HEK293 (cell line): ENCODE measurements around the gene PDE9A.

Source experiments
- CTCF ChIA-PET: fragments of 350-600 bp; formaldehyde crosslinking; extraction: SDS; loops from one replicate; lab custom pipeline; 2021; ENCODE audit warnings: antibody characterized with exemption; lab: Yijun Ruan, JAX
- POLR2A ChIA-PET: fragments of 300-600 bp; formaldehyde crosslinking; extraction: SDS; loops from one replicate; lab custom pipeline; 2020; ENCODE audit warnings: antibody characterized with exemption, inconsistent platforms; lab: Yijun Ruan, JAX
- H3K27ac ChIP-seq: fragments of 200-500 bp; sonication (Bioruptor generic); 2 replicates; pipeline ENCODE4 v1.5.1; 2014; ENCODE audit warnings: low read depth, low read length, control low read depth, inconsistent platforms; ENCODE audit errors: extremely low read depth
- H3K36me3 ChIP-seq, 2 experiments: fragments of 200-500 bp in 1 of 2; sonication (Bioruptor generic) in 1 of 2; 1 replicate in 1 of 2; 2 replicates in 1 of 2; pipeline ENCODE4 v1.5.1; 2014 to 2017; ENCODE audit warnings: inconsistent platforms in 2 of 2, low read length in 2 of 2; ENCODE audit not compliant: control insufficient read depth in 2 of 2, insufficient read depth in 1 of 2
- H3K4me1 ChIP-seq: fragments of 200-500 bp; sonication (Bioruptor generic); 2 replicates; pipeline ENCODE4 v1.5.1; 2014; ENCODE audit warnings: mild to moderate bottlenecking, low read length, inconsistent platforms; ENCODE audit not compliant: control insufficient read depth, insufficient read depth
- H3K4me3 ChIP-seq: 2 replicates; pipeline ENCODE4 v1.5.1; 2011; ENCODE audit warnings: low read depth, mild to moderate bottlenecking, control low read depth, low read length, moderate library complexity
- H3K9me3 ChIP-seq: fragments of 200-500 bp; sonication (Bioruptor generic); 2 replicates; pipeline ENCODE4 v1.5.1; 2014; ENCODE audit warnings: low read depth, low read length, inconsistent platforms; ENCODE audit not compliant: control insufficient read depth, insufficient read depth
- GFI1B ChIP-seq: fragments of 450-650 bp; formaldehyde crosslinking; IDR thresholded peaks from 2 replicates; pipeline ENCODE4 v1.5.1; 2016; ENCODE audit warnings: missing biosample characterization, missing genetic modification characterization
- GLIS1 ChIP-seq: fragments of 450-650 bp; formaldehyde crosslinking; IDR thresholded peaks from 2 replicates; pipeline ENCODE4 v1.5.1; 2016; ENCODE audit warnings: missing biosample characterization, missing genetic modification characterization
- HOXD13 ChIP-seq: sonication (generic); formaldehyde crosslinking; IDR thresholded peaks from 2 replicates; pipeline ENCODE4 v1.8.0; 2022; ENCODE audit warnings: missing genetic modification reagents, borderline replicate concordance
- IKZF3 ChIP-seq: fragments of 450-650 bp; IDR thresholded peaks from 2 replicates; pipeline ENCODE4 v1.5.0; 2018; ENCODE audit warnings: missing biosample characterization, mild to moderate bottlenecking, missing genetic modification characterization, moderate library complexity
- SP7 ChIP-seq: fragments of 450-650 bp; formaldehyde crosslinking; IDR thresholded peaks from 2 replicates; pipeline ENCODE4 v1.5.1; 2016; ENCODE audit warnings: missing biosample characterization, missing genetic modification characterization
- TRIM28 ChIP-seq: IDR thresholded peaks from 2 replicates; pipeline ENCODE4 v1.6.1; 2011; ENCODE audit warnings: low read length, control low read depth, borderline replicate concordance
- ZBTB11 ChIP-seq: fragments of 450-650 bp; formaldehyde crosslinking; conservative IDR thresholded peaks from 2 replicates; pipeline ENCODE4 v1.5.1; 2016; ENCODE audit warnings: low read depth, missing biosample characterization, missing genetic modification characterization
- ZNF155 ChIP-seq: fragments of 450-650 bp; formaldehyde crosslinking; IDR thresholded peaks from 2 replicates; pipeline ENCODE4 v1.5.1; 2016; ENCODE audit warnings: missing biosample characterization, missing genetic modification characterization
- ZNF16 ChIP-seq: fragments of 450-650 bp; formaldehyde crosslinking; IDR thresholded peaks from 2 replicates; pipeline ENCODE4 v1.5.1; 2016; ENCODE audit warnings: low read depth, missing biosample characterization, missing genetic modification characterization
- ZNF174 ChIP-seq: fragments of 450-650 bp; formaldehyde crosslinking; IDR thresholded peaks from 2 replicates; pipeline ENCODE4 v1.5.0; 2017; ENCODE audit warnings: missing biosample characterization, mild to moderate bottlenecking, missing genetic modification characterization
- ZNF214 ChIP-seq: fragments of 450-650 bp; formaldehyde crosslinking; IDR thresholded peaks from 2 replicates; pipeline ENCODE4 v1.5.1; 2017; ENCODE audit warnings: missing biosample characterization, mild to moderate bottlenecking, missing genetic modification characterization, borderline replicate concordance
- ZNF280D ChIP-seq: fragments of 450-650 bp; formaldehyde crosslinking; IDR thresholded peaks from 2 replicates; pipeline ENCODE4 v1.5.1; 2016; ENCODE audit warnings: missing biosample characterization, missing genetic modification characterization
- ZNF335 ChIP-seq: fragments of 450-650 bp; formaldehyde crosslinking; conservative IDR thresholded peaks from 2 replicates; pipeline ENCODE4 v1.5.1; 2016; ENCODE audit warnings: missing biosample characterization, missing genetic modification characterization
- ZNF394 ChIP-seq: fragments of 450-650 bp; formaldehyde crosslinking; IDR thresholded peaks from 2 replicates; pipeline ENCODE4 v1.5.1; 2016; ENCODE audit warnings: missing biosample characterization, missing genetic modification characterization, mild to moderate bottlenecking, moderate library complexity, borderline replicate concordance
- ZNF449 ChIP-seq: fragments of 450-650 bp; formaldehyde crosslinking; IDR thresholded peaks from 2 replicates; pipeline ENCODE4 v1.5.1; 2017; ENCODE audit warnings: missing biosample characterization, mild to moderate bottlenecking, missing genetic modification characterization, moderate library complexity
- ZNF48 ChIP-seq: fragments of 450-650 bp; formaldehyde crosslinking; IDR thresholded peaks from 2 replicates; pipeline ENCODE4 v1.5.1; 2016; ENCODE audit warnings: missing biosample characterization, missing genetic modification characterization
- ZNF513 ChIP-seq: fragments of 450-650 bp; IDR thresholded peaks from 2 replicates; pipeline ENCODE4 v1.5.1; 2018; ENCODE audit warnings: missing biosample characterization, missing genetic modification characterization
- ZNF521 ChIP-seq: fragments of 450-650 bp; formaldehyde crosslinking; IDR thresholded peaks from 2 replicates; pipeline ENCODE4 v1.5.1; 2017; ENCODE audit warnings: missing biosample characterization, mild to moderate bottlenecking, missing genetic modification characterization
- ZNF530 ChIP-seq: fragments of 450-650 bp; formaldehyde crosslinking; IDR thresholded peaks from 2 replicates; pipeline ENCODE4 v1.5.1; 2016; ENCODE audit warnings: low read depth, missing biosample characterization, missing genetic modification characterization
- ZNF555 ChIP-seq: fragments of 450-650 bp; formaldehyde crosslinking; conservative IDR thresholded peaks from 2 replicates; pipeline ENCODE4 v1.5.1; 2017; ENCODE audit warnings: missing biosample characterization, mild to moderate bottlenecking, missing genetic modification characterization, inconsistent platforms
- TF ChIP-seq, protein P1 (sequence below): fragments of 450-650 bp; formaldehyde crosslinking; IDR thresholded peaks from 2 replicates; pipeline ENCODE4 v1.5.1; 2016; ENCODE audit warnings: missing biosample characterization, missing genetic modification characterization, borderline replicate concordance

The PDE9A gene

DNA sequence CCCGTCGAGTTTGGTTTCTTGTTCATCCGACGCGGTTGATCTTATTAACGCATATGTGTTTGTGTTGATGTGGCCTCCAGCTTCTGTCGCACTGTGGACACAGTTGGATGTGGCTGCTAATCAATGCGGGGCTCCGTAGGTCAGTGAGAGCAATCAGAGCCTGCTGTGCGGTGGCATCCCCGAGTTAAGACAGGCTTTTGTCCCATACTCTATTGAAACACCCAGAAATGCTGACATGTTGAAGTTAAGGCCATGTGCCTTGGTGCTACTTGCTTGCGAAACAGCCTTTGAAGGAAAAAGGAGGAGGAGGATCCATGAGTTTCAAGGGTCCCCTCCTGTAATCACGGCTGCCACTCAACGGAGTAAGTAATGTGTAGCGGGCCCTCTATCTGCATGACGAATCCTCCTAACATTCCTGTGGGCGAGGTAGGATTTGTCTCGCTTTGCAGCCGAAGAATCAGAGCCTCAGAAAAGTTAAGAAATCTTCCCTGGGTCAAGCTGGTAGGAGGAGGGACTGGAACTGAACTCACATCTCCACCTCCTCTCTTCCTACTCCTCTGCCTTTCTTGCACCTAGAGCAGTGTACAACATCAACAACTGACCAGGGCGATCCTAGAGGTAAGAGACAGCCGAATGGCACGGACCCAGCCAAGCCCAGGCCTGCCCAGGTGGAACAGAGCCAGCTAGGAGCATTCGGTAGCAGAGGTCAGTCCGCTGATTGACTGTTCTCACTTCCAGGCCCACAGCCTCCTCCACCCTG, 19.5 kb downstream of the PDE9A start (continued):
- TF ChIP-seq, protein P1, sequence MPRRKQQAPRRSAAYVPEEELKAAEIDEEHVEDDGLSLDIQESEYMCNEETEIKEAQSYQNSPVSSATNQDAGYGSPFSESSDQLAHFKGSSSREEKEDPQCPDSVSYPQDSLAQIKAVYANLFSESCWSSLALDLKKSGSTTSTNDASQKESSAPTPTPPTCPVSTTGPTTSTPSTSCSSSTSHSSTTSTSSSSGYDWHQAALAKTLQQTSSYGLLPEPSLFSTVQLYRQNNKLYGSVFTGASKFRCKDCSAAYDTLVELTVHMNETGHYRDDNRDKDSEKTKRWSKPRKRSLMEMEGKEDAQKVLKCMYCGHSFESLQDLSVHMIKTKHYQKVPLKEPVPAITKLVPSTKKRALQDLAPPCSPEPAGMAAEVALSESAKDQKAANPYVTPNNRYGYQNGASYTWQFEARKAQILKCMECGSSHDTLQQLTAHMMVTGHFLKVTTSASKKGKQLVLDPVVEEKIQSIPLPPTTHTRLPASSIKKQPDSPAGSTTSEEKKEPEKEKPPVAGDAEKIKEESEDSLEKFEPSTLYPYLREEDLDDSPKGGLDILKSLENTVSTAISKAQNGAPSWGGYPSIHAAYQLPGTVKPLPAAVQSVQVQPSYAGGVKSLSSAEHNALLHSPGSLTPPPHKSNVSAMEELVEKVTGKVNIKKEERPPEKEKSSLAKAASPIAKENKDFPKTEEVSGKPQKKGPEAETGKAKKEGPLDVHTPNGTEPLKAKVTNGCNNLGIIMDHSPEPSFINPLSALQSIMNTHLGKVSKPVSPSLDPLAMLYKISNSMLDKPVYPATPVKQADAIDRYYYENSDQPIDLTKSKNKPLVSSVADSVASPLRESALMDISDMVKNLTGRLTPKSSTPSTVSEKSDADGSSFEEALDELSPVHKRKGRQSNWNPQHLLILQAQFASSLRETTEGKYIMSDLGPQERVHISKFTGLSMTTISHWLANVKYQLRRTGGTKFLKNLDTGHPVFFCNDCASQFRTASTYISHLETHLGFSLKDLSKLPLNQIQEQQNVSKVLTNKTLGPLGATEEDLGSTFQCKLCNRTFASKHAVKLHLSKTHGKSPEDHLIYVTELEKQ (tag by site-specific recombination), result peak; percentile 53; the same call in 1 of the 2 replicates
- TF ChIP-seq ZNF335 (no peak), ZNF174 (tag by site-specific recombination) (no peak), ZNF155 (tag by site-specific recombination) (no peak), ZNF48 (tag by site-specific recombination) (no peak), ZNF16 (tag by site-specific recombination) (no peak)

GRCh38 chr21:42673633-42674328, 20.4 kb downstream of the PDE9A start:
- no peak overlapping the region for H3K4me3 ChIP-seq
- CTCF ChIA-PET, result no interaction called here
- peak overlapping the region; percentile 27; the same call in 1 of the 2 replicates for H3K27ac ChIP-seq
- H3K9me3 ChIP-seq, result no peaks in the 10 kb centered on the region
- peaks cover 49% of the 10 kb centered on the region for H3K4me1 ChIP-seq
- H3K36me3 ChIP-seq, result peaks cover 7 to 11% of the 10 kb centered on the region in 2 experiments; a peak in 2 of 3 replicates
- POLR2A ChIA-PET, result interaction anchor here (0.6 kb wide), 1 partner anchor 137 kb away, joined by 3 read pairs; no protein-coding TSS in a partner anchor
- TF ChIP-seq ZNF449, result no peak
- no peak for TF ChIP-seq ZNF280D (tag by site-specific recombination)
- no peak for TF ChIP-seq ZNF530
- TF ChIP-seq HOXD13, result no peak
- TF ChIP-seq GFI1B, result no peak
- TF ChIP-seq GLIS1 (tag by site-specific recombination), result no peak
- TF ChIP-seq ZNF513 (tag by site-specific recombination), result no peak
- no peak for TF ChIP-seq ZBTB11 (tag by site-specific recombination)
- TF ChIP-seq SP7 (tag by site-specific recombination), result no peak
- TF ChIP-seq ZNF394 (tag by site-specific recombination), result no peak
- no peak for TF ChIP-seq ZNF214 (tag by site-specific recombination)
- TF ChIP-seq IKZF3 (tag by site-specific recombination), result no peak
- TF ChIP-seq ZNF555 (tag by site-specific recombination), result no peak
- no peak for TF ChIP-seq ZNF521 (tag by site-specific recombination)
- no peak for TF ChIP-seq TRIM28
